GM21367 (cell line): ENCODE results near the gene IFT27.
"Not testable (repeated sequence)": the region's sequence is repeated elsewhere in the genome, so short reads cannot be mapped to it uniquely, and the experiment has no call there.

Source experiments
- ATAC-seq: cut with Tn5 transposase; IDR thresholded peaks from one replicate; pipeline ENCODE4 v1.9.1; 2021; ENCODE audit not compliant: unreplicated experiment

The IFT27 gene

DNA sequence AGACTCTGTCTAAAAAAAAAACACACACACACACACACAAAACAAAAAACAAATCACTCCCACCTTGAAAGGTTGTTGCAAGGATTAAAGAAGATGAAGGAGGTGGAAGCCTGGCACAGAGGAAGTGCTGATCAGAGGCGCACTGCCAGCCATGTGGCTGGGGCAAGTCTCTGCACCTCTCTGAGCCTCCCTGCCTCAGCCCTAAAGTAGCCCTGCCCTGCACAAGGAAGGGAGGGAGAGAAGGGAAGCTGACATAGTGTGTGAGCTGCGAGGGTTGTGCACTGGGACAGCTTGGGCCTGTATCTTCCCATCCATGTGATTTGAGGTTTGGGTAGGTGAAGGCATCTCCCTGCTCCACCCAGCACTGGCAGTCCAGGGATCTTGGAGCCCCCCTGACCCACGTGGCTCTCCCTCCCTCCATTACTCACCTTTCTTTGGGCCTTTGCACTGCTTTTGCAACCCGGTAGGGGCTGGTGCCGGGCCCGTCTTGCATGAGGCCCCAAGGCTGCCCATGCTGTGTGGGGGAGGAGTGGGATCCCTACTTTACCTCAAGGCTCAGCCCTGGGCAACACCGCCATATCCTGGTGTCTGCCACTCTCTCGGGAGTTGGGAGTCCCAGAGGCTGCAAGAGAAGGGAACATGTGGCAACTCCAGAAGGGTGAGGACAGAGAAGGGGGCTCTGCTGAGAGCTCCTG lies 30.5 kb downstream of the IFT27 start:
- no peak for ATAC-seq

DNA sequence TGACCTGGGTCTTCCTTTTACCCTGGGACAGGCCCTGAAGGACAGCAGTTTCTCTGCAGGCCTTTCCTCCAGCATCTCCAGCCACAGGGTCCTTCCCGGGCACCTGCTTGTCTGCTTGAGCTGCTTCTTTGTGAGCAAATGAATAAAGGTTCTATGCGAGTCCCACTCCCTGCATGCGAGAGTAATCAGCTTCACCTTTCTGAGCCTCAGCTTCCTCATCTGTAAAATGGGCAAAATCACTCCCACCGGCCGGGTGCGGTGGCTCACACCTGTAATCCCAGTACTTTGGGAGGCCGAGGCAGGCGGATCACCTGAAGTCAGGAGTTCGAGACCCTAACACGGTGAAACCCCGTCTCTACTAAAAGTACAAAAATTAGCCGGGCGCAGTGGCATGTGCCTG lies 31.1 kb downstream of the IFT27 start:
- no peak for ATAC-seq

DNA sequence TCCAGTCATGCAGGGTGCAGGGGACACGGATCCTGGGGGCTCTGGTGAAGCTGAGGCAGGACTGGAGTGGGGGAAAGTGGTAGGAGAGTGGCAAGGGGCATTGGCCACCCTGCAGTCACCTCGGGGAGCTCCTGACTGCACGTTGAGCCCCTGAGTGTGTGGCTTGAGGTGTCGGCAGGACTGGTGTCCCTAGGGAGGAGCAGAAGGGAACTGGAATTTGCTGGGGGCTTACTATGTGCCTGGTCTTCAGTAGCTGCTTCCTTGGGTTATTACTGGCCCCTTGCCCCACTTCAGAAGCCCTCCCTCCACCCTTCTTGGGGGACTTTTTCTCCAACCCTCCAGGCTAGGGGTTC lies 31.5 kb downstream of the IFT27 start:
- no peak for ATAC-seq

DNA sequence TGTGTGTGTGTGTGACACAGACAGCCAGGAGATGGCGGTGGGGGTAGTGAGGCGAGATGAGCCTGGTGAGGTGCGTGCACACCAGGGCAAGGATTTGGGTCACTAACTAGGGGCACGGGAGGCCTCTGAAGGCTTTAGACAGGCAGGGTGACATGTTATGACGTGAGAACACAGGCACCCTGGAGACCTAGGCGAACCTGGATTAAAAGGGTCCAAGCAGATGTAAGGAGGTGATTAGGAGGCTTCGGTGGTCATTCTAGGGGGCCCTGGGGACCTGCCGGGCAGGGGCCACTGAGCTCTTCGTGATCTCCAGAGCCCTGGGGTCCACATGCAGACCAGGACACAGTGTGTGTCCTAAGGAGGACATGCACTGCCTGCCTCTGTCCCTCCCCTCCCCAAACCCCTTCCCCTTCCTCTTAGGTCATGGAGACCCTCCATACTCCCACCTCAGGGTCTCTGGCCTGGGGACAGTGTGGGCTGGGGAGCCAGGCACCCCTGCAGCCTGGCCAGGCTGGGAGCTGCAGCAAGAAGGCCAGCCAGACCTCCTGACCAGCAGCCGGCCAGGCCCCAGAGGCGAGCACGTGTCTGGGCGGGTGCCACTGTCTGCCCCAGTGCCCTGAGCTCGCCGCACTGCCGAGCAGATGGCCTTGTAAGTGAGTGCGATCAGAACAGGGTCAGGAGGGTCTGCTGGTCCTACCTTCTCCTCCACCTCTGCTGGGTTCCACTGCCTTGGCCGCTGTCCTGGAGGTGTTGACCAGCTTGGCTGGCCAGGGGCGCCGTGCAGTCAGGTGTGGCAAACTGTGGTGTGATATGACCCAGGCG lies 32.1 kb downstream of the IFT27 start:
- no peak for ATAC-seq

DNA sequence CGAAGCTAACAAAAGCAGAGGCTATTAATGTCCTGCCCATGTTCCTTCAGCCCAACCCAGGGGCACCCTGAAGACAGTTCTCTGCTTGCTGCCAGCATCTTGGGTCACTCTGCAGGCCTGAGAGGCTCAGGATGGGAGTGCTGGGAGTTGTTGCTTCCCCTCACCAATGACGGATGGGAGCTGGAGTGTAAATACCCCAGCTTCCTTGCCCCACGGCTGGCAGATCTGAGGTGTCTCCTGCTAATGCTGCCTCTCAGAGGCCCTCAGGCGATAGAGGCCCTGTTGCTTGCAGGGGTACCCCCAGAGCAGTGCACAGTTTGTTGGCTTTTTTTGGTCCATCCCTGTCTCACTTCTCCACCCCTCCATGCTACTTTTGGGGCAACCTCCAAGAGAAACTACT lies 32.9 kb downstream of the IFT27 start:
- no peak for ATAC-seq

DNA sequence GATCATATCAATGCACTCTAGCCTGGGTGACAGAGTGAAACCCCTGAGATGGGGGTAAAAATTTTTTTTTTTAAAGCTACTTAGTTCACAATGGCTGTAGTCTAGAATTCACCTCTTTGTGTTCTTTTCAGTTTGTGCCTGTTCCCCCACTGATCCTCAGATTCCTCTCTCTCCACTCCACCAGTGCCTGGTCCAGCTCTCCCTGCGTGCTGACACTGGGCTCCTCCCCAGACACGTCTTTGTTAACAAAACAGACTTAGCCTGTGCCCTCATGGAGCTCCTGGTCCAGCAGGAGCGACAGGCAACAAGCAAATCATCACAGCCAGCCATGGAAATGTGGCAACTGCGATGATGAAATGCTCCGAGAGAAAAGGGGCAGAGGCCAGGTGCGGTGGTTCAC lies 34.0 kb downstream of the IFT27 start:
- ATAC-seq: no peak

DNA sequence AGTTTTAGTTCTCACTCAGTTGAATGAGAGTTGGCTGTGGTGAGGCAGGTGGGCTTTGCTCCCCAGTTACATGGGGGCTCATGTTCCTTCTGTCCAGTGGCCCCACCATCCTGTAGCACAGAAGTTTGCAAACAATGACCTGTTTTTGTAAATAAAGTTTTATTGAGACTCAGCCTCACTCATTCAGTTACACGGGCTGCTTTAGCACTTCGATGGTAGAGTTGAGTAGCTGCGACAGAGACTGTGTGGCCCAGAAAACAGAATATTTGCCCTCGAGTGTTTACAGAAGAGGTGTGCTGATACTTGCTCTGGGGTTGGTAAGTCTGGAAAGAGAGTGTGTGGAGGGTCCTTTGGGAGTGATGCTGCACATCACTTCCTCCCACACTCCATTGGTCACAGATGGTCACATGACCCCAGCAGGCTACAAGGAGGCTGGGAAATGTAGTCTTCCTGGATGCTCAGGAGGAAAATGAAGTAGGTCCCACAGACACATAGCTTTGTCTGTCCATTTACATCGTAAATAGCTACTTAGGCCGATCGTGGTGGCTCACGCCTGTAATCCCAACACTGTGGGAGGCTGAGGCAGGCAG lies 34.6 kb downstream of the IFT27 start:
- no peak for ATAC-seq

DNA sequence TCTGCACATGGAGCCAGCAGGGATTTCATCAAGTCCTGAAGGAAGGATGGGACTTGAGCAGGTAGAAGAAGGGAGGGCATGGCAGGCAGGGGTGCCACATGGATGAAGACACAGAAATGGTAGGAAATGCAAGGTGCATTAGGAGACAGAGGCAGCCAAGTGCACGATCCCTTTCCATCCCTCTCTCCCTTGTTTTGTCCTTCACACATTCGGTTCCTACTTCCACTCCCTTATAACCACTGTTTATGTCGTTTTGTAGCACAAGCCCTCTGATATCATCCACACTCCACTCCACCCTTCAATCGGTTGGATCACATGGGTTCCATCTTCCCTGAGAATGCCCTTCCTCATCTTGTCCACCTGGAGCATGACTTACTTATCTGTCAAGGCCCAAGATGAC lies 35.2 kb downstream of the IFT27 start:
- ATAC-seq: no peak

DNA sequence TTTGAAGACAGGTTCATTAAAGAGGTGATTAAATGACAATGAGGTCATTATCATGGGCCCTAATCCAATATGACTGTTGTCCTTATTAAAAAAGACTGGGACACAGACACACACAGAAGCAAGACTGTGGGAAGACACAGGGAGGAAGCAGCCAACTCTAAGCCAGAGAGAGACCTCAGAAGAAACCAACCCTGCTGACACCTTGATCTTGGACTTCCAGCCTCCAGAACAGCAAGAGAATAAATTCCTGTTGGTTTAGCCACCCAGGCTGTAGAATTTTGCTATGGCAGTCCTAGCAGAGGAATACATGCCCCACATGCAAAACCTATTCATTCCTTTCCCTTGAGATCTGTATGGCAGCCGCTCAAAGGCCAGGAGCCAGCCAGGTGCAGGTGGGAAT lies 36.7 kb downstream of the IFT27 start:
- ATAC-seq: no peak

DNA sequence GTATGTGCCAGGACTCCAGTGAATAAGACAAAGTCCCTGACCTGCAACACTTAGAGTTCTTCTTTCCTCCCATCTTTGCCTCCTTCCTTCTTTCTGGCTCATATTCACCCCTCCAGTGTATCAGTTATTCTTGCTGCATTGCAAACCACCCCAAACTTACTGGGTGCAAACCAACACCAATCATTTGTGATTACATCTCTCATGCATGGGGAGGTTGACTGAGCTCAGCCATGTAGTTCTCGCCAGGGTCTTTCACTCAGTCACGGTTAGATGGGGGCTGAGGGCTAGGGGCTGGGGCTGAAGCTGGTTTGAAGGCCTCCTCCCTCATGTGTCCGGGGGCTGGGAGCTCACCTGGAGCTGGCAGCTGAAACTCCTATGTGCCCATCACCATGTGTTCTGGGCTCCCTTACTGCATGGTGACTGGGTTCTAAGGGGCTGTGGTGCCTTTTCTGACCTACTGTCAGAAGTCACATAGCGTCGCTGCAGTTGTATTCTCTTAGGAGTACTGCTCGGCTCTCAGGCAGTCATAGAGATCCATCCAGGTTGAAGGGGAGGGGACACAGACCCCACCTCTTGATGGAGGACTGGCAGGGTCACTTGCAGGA lies 37.4 kb downstream of the IFT27 start:
- ATAC-seq: no peak

DNA sequence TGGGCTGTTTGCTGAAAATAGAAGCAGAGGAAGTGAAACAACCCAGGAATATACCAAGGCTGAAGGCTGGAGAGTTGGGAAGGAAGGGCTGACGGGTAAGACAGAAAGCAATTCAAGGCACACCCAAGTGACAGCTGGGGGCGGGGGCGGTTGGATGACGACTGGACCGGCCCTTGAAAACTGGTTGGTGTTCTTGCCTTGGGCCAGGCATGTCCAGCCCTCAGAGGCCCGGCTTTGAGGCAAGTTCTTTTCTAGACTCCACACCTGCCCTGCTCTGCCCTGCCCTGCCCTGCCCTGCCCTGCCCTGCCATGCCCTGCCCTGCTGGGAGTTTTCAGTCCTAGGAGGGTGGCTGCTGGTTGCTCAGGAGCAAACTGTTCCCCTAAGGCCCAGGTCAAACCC lies 38.1 kb downstream of the IFT27 start:
- ATAC-seq: no peak

DNA sequence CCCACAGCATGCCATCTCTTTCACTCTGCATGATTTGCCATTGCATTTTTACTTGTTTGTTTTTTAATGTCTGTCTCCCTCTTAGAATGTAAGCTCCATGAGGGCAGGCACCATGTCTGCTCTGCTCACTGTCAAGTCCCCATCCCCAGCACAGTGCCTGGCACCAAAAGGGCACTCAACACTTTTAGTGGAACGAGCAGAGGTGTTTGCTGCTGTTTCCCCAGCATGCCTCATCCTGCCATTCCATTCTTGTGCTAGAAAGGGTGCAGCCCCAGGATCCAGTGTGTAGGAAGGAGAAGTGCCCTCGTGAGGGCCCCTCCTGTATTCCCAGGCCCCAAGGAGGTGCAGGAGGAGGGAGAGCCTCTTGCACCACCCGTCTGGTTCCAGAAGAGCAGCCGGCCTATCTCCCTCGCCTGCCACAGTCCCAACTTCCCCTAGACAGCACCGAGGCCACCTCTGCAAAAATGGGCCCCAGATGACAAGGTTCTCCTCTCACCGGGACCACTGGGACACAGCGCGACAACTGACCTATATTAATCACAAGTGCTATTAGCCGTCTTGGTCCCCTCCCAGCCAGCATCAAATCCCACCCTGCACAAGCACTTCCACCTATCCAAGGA lies 39.1 kb downstream of the IFT27 start:
- ATAC-seq: no peak

DNA sequence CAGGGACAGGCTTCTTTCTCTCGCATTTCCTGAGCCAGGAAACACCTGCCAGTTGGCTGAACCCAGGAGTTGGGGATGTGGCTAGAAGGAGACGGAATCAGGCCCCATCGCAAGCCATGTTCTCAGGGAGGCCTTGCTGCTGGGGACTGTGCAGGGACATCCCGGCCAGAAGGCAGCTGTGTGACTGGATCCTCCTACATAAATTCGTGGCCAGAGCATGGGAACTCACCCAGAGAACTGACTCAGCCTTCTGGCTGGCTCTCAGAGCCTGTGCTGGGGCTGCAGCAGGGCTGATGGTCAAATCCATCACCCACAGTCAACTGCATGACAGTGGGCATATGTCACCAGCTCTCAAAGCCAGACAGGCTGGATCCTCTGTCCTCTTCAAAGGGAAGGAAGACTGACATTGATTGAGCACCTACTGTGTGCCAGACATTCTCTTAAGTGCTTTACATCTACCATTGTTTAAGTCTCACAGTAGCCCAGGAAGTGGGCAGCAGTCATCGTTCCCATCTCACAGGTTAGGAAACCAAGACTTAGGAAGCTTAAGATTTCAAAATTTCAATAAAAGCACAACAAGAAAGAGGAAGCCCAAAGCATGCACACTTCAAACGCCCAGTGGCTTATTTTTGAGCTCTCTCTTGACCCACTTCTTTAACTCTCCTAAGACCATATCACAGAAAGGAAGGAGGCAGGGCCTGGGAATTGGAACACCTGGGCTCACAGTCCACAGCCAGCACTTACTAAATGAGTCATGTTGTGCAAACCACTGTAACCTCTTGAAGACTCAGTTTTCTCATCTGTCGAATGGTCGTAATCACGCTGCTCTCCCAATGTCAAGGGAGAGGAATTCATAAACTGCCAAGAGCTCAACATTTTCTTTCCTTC lies 41.5 kb downstream of the IFT27 start:
- ATAC-seq: no peak

DNA sequence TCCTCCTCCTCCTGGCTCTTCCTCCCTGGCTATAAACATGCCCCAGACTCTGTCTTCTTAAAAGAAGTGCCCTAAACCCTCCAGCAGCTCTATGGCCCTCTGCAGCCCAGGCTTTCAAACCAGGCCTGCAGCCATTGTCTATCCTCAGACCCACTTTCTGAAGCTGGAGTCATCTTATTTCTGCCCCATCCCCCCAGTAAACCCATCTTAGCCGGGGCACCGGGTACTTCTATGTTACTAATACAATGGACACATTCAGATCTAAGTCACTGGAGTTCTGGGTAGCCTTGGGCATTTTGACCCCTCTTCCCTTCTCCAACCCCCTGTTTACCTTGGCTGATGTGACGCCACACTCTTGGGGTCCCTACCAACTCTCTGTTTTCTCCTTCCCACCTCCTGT lies 42.6 kb downstream of the IFT27 start:
- ATAC-seq: no peak

DNA sequence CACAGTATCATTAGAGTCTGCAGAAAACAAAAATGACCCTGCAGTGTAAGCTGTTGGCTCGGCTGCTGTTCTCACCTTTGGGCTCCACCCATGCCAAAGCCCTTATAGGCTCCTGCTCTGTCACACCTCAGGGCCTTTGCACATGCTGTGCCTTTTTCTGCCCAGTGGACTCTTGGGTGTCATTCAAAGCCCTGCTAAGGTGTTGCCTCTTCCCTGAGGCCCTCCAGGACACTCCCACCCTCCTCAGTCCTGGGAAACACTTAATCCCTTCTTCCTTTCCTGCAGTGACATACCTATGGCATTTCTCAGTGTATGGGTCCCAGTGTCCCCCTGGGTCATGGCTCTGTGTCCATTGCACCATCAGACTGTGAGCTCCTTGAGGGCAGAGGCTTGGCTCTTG lies 43.3 kb downstream of the IFT27 start:
- no peak for ATAC-seq

DNA sequence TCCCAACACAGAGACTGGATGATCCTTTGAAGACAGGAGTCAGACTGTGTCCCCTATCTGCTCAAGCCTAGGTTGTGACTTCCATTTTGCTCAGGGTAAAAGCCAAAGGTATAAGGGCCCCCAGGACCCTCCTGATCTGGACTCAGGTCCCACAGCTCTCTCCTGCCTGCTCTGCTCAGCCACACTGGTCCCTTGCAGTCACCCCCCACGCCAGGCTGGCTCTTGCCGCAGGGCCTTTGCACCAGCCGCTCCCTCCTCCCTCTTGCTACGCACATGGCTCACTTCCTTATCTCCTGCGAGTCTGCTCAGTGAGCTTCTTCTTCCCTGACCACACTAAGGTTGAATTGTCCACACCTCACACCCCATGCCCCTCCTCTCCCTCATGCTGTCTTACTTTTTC lies 44.0 kb downstream of the IFT27 start:
- no peak for ATAC-seq

DNA sequence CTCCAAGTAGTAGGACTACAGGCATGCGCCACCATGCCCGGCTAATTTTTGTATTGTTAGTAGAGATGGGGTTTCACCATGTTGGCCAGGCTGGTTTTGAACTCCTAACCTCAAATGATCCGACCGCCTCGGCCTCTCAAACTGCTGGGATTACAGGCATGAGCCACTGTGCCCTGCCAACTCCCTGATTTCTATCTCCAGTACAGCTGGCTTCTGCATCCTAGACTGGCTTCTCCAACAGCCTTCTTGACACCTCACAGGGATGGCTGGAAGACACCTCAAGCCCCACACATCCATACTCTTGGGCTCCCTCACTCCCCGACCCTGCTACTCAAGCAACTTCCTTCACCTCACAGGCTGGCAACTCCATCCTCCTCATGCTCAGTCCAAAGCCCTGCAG lies 44.6 kb downstream of the IFT27 start:
- not testable (repeated sequence) for ATAC-seq

DNA sequence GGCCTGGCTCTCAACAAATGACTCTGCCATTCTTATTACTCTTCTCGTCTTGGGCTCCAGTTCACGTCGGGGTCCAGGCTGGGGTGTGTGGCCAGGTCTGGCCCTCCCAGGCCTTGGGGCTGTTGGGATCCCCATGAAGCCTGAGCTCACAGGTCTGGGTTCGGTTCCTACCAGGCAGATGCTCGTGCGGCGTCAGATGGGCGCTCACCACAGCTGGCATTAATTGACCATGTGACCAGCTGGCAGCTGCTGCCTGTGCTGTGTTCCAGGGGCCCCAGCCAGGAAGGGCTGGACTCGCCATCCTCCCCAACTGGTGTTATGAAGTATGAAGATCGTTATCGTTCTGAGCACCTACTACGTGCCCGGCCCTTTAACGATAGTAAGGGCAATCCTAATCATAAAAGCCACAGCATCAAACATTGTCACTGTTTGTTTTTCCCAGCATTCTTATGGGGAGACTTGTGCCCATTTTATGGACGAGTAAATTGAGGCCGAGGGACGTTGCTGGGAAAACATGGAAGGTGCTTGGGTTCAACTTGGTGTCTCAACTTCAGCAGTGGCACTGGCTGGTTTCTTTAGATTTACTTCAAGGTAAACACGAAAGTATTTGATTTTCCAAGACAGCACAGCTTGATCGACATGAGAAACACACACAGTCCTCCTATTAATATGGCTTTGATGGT lies 45.6 kb downstream of the IFT27 start:
- no peak for ATAC-seq

DNA sequence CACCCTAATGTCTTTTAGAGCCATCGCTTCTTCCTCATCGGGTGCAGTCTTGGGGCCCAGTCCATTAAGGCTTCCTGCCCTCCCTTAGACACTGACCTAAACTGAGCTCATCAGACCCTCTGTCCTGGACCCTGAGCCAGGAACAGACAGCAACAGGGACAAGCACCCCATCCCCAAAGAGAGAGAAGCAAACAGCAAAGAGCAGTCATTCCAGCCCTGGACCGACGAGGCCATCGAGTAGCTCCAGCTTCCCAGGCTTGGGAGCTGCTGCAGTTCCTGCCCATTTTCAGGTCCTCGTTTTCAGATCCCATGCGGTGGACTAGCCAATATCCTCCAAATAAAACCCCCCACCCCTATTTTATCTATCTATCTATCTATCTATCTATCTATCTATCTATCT lies 46.6 kb downstream of the IFT27 start:
- no peak for ATAC-seq

DNA sequence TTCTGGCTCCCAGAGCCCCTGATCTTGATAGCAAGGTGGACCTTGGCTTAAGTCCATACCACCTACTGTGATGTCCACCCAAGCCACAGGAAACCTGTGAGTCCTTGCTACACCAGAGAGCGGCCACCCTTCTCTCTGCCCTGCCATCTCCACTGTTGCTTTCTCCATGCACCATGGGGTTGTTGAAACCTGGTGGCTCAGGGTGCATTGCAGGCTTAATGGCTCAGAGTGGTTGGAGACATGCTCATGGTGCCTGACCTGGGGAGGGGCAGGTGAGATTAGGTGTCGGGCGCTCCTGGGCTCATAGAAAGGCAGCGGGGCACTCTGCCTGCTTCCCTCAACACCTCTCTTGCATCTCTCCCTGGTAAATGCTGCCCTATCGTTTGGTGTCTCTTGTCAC lies 47.4 kb downstream of the IFT27 start:
- no peak for ATAC-seq
